WTC11 (cell line): ENCODE results near the gene CTDP1. TPM values are rescaled to one million over a fixed set of nuclear protein-coding genes. Genes with fewer than 3 reads are reported as not detected.
A peak's percentile ranks its signal among the peaks of the same experiment; 100 is the strongest.

ENCODE experiments used
- ATAC-seq: fragments of 200-7000 bp; cut with Tn5 transposase; 2 replicates; pipeline ENCODE4 v1.10.0; 2021; ENCODE audit warnings: mild to moderate bottlenecking, moderate library complexity
- CTCF ChIA-PET: fragments of 300-600 bp; sonication (Branson Sonifier 250); formaldehyde crosslinking; loops from one replicate; lab custom pipeline; 2021; ENCODE audit warnings: antibody characterized with exemption; lab: Charles Lee
- POLR2A ChIA-PET: fragments of 350-600 bp; sonication (Branson Sonifier 250); formaldehyde crosslinking; loops from one replicate; lab custom pipeline; 2021; ENCODE audit warnings: antibody characterized with exemption; lab: Charles Lee
- DNase-seq: peaks from one replicate; pipeline ENCODE4 v3.0.0; 2021; ENCODE audit warnings: low spot score
- H3K27ac Mint-ChIP-seq: 2 replicates; pipeline ENCODE4 v1.8.0; 2021; ENCODE audit warnings: mixed read lengths
- H3K27me3 Mint-ChIP-seq: 2 replicates; pipeline ENCODE4 v1.8.0; 2021; ENCODE audit warnings: low read depth, mild to moderate bottlenecking, moderate library complexity, mixed read lengths
- H3K36me3 Mint-ChIP-seq: 2 replicates; pipeline ENCODE4 v1.8.0; 2021; ENCODE audit warnings: mixed read lengths
- H3K4me1 Mint-ChIP-seq: 2 replicates; pipeline ENCODE4 v1.8.0; 2022; ENCODE audit warnings: mixed read lengths
- H3K4me3 Mint-ChIP-seq: 2 replicates; pipeline ENCODE4 v1.8.0; 2021; ENCODE audit warnings: mild to moderate bottlenecking, moderate library complexity, mixed read lengths
- H3K9me3 Mint-ChIP-seq: 2 replicates; pipeline ENCODE4 v1.8.0; 2021; ENCODE audit warnings: mixed read lengths
- AR ChIP-seq: fragments of 250-450 bp; sonication (Bioruptor Pico); IDR thresholded peaks from 2 replicates; pipeline ENCODE4 v1.9.0; 2021; ENCODE audit warnings: mild to moderate bottlenecking
- CBFB ChIP-seq: sonication (generic); formaldehyde crosslinking; IDR thresholded peaks from 2 replicates; pipeline ENCODE4 v1.8.1; 2022; ENCODE audit warnings: mild to moderate bottlenecking, low read depth, missing genetic modification reagents
- CDX4 ChIP-seq: fragments of 250-450 bp; sonication (Bioruptor Pico); IDR thresholded peaks from 2 replicates; pipeline ENCODE4 v1.9.0; 2021; ENCODE audit warnings: moderate library complexity, mild to moderate bottlenecking, inconsistent platforms, borderline replicate concordance
- FOXJ3 ChIP-seq: sonication (generic); formaldehyde crosslinking; IDR thresholded peaks from 2 replicates; pipeline ENCODE4 v1.9.0; 2021; ENCODE audit warnings: missing genetic modification reagents, mild to moderate bottlenecking, borderline replicate concordance
- FOXK1 ChIP-seq: sonication (generic); formaldehyde crosslinking; IDR thresholded peaks from 2 replicates; pipeline ENCODE4 v1.8.0; 2022; ENCODE audit warnings: mild to moderate bottlenecking, moderate library complexity, missing genetic modification reagents
- JUN ChIP-seq: sonication (generic); formaldehyde crosslinking; IDR thresholded peaks from 2 replicates; pipeline ENCODE4 v1.8.0; 2023; ENCODE audit warnings: mild to moderate bottlenecking, missing genetic modification reagents
- MXD4 ChIP-seq: fragments of 250-450 bp; sonication (Bioruptor Pico); IDR thresholded peaks from 2 replicates; pipeline ENCODE4 v1.8.0; 2021; ENCODE audit warnings: mild to moderate bottlenecking, moderate library complexity, borderline replicate concordance
- NFATC4 ChIP-seq: fragments of 250-450 bp; sonication (Bioruptor Pico); IDR thresholded peaks from 2 replicates; pipeline ENCODE4 v1.9.0; 2021; ENCODE audit warnings: mild to moderate bottlenecking
- NFYB ChIP-seq: sonication (generic); formaldehyde crosslinking; conservative IDR thresholded peaks from 2 replicates; pipeline ENCODE4 v1.8.0; 2022; ENCODE audit warnings: low read depth, missing genetic modification reagents
- NR3C1 ChIP-seq: sonication (generic); formaldehyde crosslinking; conservative IDR thresholded peaks from 2 replicates; pipeline ENCODE4 v1.8.1; 2023; ENCODE audit warnings: low read depth, mild to moderate bottlenecking, missing genetic modification reagents
- PRDM15 ChIP-seq: sonication (generic); formaldehyde crosslinking; IDR thresholded peaks from 2 replicates; pipeline ENCODE4 v1.8.0; 2022; ENCODE audit warnings: missing genetic modification reagents
- RELA ChIP-seq: sonication (generic); formaldehyde crosslinking; IDR thresholded peaks from 2 replicates; pipeline ENCODE4 v1.8.1; 2022; ENCODE audit warnings: missing genetic modification reagents, mild to moderate bottlenecking, borderline replicate concordance
- RORB ChIP-seq: fragments of 250-450 bp; sonication (Bioruptor Pico); IDR thresholded peaks from 2 replicates; pipeline ENCODE4 v1.9.0; 2021; ENCODE audit warnings: mild to moderate bottlenecking
- TEAD4 ChIP-seq: sonication (generic); formaldehyde crosslinking; IDR thresholded peaks from 2 replicates; pipeline ENCODE4 v1.8.0; 2022; ENCODE audit warnings: mild to moderate bottlenecking, missing genetic modification reagents
- TP53 ChIP-seq: sonication (generic); formaldehyde crosslinking; IDR thresholded peaks from 2 replicates; pipeline ENCODE4 v1.8.1; 2023; ENCODE audit warnings: mild to moderate bottlenecking, missing genetic modification reagents
- ZNF263 ChIP-seq: sonication (generic); formaldehyde crosslinking; IDR thresholded peaks from 2 replicates; pipeline ENCODE4 v1.8.1; 2022; ENCODE audit warnings: low read depth, mild to moderate bottlenecking, moderate library complexity, missing genetic modification reagents
- total RNA-seq: library from RNA; stranded (reverse); gene quantifications from 3 replicates; pipeline ENCODE4 v1.2.3, GENCODE V29; 2021
- TF ChIP-seq, protein P1 (sequence below): sonication (generic); formaldehyde crosslinking; IDR thresholded peaks from 2 replicates; pipeline ENCODE4 v1.8.0; 2022; ENCODE audit warnings: mild to moderate bottlenecking, missing genetic modification reagents
- TF ChIP-seq, protein P2 (sequence below): sonication (generic); formaldehyde crosslinking; IDR thresholded peaks from 2 replicates; pipeline ENCODE4 v1.8.0; 2022; ENCODE audit warnings: mild to moderate bottlenecking, missing genetic modification reagents

Gene CTDP1
- total RNA-seq, 1 experiment from 2014 or later = 39.7 TPM

- Mint-ChIP-seq H3K36me3 (peaks cover 50% of the 10 kb centered on the region), H3K4me1 (no peaks in the 10 kb centered on the region), H3K9me3 (peaks cover 9% of the 10 kb centered on the region), H3K4me3 (no peak overlapping the region), H3K27me3 (no peaks in the 10 kb centered on the region), H3K27ac (no peak overlapping the region)
- DNase-seq = no peak
- ChIA-PET POLR2A (no interaction called here), CTCF (no interaction called here)
- ATAC-seq = no peak
- TF ChIP-seq, protein P1, sequence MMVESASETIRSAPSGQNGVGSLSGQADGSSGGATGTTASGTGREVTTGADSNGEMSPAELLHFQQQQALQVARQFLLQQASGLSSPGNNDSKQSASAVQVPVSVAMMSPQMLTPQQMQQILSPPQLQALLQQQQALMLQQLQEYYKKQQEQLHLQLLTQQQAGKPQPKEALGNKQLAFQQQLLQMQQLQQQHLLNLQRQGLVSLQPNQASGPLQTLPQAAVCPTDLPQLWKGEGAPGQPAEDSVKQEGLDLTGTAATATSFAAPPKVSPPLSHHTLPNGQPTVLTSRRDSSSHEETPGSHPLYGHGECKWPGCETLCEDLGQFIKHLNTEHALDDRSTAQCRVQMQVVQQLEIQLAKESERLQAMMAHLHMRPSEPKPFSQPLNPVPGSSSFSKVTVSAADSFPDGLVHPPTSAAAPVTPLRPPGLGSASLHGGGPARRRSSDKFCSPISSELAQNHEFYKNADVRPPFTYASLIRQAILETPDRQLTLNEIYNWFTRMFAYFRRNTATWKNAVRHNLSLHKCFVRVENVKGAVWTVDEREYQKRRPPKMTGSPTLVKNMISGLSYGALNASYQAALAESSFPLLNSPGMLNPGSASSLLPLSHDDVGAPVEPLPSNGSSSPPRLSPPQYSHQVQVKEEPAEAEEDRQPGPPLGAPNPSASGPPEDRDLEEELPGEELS = no peak
- TF ChIP-seq MXD4 (no peak), NFATC4 (CRISPR knock-in tag) (no peak), RORB (CRISPR knock-in tag) (no peak), NFYB (CRISPR knock-in tag) (no peak), ZNF263 (no peak), NR3C1 (CRISPR knock-in tag) (no peak), PRDM15 (no peak), RELA (CRISPR knock-in tag) (no peak)
Measured at GRCh38 chr18:79736230-79736629, 56.6 kb downstream of the CTDP1 start.

DNA sequence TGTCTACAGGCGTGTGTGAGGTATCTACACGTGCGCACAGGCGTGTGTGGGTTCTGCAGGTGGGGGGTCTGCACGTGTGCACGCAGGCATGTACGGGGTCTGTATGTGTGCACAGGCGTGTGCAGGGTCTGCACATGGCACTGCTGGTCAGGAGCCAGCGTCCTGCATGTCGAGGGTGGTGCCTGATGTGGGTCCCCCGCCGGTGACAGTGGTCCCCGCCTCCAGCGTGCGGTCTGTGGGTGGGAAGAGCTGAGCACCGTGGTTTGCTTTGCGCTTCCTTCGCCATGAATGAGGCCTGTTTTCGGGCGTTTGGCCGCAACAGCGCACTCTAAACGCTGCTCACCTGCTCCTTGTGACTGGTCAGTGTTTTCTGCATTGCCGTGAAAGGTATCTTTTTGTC is 57.2 kb downstream of the CTDP1 start:
- no peak for ATAC-seq
- peaks cover 50% of the 10 kb centered on the region for H3K36me3 Mint-ChIP-seq
- no peaks in the 10 kb centered on the region for H3K4me1 Mint-ChIP-seq
- CTCF ChIA-PET = no interaction called here
- H3K27ac Mint-ChIP-seq = 0 out of 2 replicates have a peak overlapping the region, but pooled peaks have one; percentile 27
- no peak overlapping the region for H3K4me3 Mint-ChIP-seq
- no peaks in the 10 kb centered on the region for H3K27me3 Mint-ChIP-seq
- TF ChIP-seq AR (CRISPR knock-in tag) (no peak), TP53 (CRISPR knock-in tag) (no peak), CDX4 (CRISPR knock-in tag) (no peak), FOXJ3 (no peak), PRDM15 (no peak), CBFB (CRISPR knock-in tag) (no peak), JUN (CRISPR knock-in tag) (no peak), FOXK1 (CRISPR knock-in tag) (no peak), TEAD4 (CRISPR knock-in tag) (no peak)
- TF ChIP-seq, protein P2, sequence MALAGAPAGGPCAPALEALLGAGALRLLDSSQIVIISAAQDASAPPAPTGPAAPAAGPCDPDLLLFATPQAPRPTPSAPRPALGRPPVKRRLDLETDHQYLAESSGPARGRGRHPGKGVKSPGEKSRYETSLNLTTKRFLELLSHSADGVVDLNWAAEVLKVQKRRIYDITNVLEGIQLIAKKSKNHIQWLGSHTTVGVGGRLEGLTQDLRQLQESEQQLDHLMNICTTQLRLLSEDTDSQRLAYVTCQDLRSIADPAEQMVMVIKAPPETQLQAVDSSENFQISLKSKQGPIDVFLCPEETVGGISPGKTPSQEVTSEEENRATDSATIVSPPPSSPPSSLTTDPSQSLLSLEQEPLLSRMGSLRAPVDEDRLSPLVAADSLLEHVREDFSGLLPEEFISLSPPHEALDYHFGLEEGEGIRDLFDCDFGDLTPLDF (CRISPR knock-in tag) = no peak
- H3K9me3 Mint-ChIP-seq = peaks cover 3% of the 10 kb centered on the region
- POLR2A ChIA-PET = no interaction called here
- DNase-seq = no peak
